GM23248 (cell line): Measurements from ENCODE around the gene DDX39B.

ENCODE experiments used
- EZH2 ChIP-seq: fragments of 200-600 bp; sonication (generic); IDR thresholded peaks from 2 replicates; pipeline ENCODE4 v1.6.1; 2018; ENCODE audit warnings: antibody characterized with exemption, mild to moderate bottlenecking; ENCODE audit not compliant: insufficient read depth, poor library complexity, severe bottlenecking
- EZH2phosphoT487 ChIP-seq: fragments of 200-600 bp; sonication (generic); IDR thresholded peaks from 2 replicates; pipeline ENCODE4 v1.6.1; 2018; ENCODE audit warnings: antibody characterized with exemption, moderate library complexity, mild to moderate bottlenecking, low read depth; ENCODE audit not compliant: insufficient read depth

- TF ChIP-seq EZH2 (no peak), EZH2phosphoT487 (no peak)
Measured at GRCh38 chr6:31586008-31586407, 44.2 kb upstream of the DDX39B start, which contains the start of gene LST1.
